GOT3 (cell line): ENCODE measurements around the gene KNOP1.
"Not testable (repeated sequence)": the region's sequence is repeated elsewhere in the genome, so short reads cannot be mapped to it uniquely, and the experiment has no call there.

Experiments
- DNase-seq: peaks from one replicate; lab custom pipeline; 2025; ENCODE audit warnings: mixed read lengths; lab: John Stamatoyannopoulos, UW

Gene KNOP1

DNA sequence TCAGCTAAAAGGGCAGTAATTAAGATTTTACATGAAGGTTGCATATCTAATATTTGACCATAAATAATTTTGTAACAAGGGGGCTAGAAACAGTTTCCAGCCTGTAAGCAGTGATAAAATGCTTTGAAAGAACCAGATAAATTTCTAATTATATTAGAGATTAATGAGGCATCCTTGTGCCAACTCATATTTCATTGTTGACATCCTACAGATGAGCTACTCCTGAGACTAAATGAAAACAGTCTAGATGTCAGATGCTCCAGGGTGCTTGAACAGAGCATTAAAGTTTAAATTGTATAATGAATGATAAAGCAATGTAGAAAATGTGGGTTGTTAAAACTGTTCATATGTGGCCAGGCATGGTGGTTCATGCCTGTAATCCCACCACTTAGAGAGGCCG is 23.3 kb upstream of the KNOP1 start:
- DNase-seq: no peak

DNA sequence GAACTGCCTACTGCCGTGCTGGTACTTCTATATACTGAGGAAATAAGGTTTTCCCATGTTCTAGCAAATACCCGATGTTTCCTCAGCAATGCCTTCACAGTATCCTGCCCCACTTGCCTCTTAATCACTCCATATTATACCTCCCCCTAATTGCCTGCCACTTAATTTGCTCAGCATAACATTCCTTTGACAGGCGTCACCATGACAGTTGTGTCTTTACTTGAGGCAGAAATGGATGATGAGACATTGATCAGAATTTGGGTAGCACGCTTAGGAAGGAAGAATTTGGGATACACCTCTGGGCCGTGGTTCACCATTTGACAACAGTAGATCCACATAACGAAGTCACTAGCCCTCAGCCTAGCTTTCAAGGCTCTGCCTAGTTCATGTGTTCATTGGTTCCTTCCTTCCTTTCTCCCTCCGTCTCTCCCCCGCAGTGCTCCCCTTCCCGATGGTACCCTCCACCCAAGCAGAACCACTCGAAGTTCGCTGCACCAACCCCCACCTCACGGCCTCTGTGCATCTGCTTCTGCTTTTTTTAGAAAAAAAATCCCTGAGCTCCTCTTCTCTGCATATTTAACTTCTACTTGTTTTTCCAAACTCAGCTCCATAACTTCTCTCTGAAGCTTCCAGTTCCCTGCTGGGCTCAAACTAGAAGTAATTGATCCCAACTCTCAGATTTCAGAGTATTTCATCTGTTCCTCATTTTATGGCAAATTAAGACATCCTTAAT is 19.4 kb upstream of the KNOP1 start:
- DNase-seq: no peak

GRCh38 chr16:19735074-19735867 is 17.2 kb upstream of the KNOP1 start:
- DNase-seq: no peak

DNA sequence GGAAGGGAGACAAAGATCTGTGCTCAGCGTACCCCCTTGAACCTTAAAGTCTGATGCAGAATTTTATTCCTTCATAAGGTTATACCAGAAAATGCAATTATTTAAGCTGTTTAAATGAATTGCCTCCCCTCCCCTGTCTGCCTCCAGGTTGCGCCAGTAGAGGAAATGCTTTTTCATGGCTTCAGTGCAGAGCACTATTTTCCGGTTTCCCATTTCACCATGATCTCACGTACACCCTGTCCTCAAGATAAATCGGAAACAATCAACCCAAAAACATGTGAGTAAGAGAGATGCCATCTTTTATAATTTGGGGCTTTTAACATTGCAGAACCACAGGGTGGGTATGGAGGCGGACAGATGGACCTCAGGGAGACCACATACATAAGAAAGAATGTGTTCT is 15.5 kb upstream of the KNOP1 start:
- no peak for DNase-seq

- no peak for DNase-seq
Measured at GRCh38 chr16:19728636-19728965, 10.6 kb upstream of the KNOP1 start.

GRCh38 chr16:19722981-19723380 is 5.0 kb upstream of the KNOP1 start:
- DNase-seq: no peak

GRCh38 chr16:19722269-19722952 is 4.4 kb upstream of the KNOP1 start:
- no peak for DNase-seq

DNA sequence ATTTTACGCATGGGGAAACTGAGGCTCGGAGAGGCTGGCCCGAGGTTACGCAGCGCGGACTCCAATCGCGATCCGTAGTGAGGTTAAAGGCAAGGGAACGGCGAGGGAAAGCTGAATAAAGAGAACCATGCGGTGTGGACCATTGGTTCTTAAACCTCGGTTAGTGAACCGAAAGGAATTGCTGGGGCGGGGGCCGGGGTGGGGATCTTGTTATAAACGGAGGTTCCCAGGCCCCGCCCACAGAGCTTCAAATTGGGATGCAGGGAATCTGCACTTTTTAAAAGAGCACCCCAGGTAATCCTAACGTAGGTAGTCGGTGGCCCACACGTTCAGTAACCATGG is 568 bp upstream of the KNOP1 start:
- no peak for DNase-seq

GRCh38 chr16:19717314-19717713 is 713 bp downstream of the KNOP1 start:
- DNase-seq: no peak

- DNase-seq: not testable (repeated sequence)
Measured at GRCh38 chr16:19716728-19717127, 1.3 kb downstream of the KNOP1 start.

DNA sequence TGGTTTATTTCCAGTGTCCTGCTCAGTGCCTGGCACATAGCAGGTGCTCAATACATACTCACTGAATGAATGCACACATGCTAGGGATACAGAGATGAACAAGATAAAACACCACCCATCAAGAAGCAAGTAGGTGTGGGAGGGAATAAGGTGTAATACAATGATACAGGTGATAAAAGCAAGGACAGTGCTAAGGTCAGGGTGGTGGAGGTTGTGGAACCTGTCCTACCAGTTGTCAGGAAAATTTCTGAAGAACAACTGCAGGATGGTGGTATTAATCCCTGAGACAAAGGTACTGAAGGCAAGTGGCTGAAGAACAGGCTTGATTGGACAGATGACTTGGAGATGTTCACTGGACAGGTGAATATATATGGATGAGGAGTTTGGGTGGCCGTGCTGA is 1.8 kb downstream of the KNOP1 start:
- no peak for DNase-seq

- DNase-seq: no peak
Measured at GRCh38 chr16:19715566-19715965, 2.5 kb downstream of the KNOP1 start.

DNA sequence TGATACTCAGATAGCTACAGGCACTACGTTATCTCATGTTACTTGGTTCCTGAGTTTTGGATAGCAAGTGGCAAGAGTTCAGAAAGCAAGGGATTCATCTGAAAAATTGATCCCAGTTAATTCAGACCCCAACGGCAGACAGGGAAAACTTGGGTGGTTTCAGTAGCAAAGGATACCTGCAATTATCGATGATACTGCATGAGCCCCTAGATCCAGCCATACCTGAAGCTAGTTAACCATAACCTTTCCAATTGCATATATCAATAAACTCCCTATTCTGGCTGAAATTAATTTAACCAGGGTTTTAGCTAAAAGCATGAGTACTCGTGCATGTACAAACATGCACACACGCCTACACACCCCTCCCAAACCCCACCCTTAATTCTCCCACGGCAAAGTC is 4.3 kb downstream of the KNOP1 start:
- no peak for DNase-seq

DNA sequence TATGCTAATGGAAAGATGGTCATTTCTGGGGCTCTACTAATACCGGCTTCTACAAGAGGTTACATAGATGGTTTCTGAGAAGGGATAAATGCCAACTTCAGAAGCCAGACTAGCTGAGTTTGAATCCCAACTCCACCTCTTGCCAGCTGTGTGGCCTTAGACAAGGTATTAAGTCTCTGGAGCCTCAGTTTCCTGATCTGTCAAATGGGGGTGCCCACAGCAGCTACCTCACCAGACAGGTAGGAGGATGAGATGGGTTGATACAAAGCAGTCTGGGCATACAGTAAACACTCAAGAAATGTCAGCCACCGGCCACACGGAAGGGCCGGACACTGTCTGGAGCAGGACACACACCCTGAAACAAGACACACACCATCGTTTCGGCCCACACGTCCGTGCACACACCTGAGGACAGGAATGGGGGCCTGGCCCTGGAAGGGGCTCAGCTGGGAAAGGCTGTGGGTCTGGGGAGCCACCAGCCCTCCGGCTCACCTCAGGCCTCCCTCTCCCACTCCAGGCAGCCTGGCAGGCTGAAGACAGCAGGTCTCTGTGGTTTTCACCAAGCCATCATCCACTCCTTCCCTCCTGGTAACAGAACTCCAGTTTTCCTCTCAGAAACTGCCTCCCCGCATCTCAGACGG is 5.5 kb downstream of the KNOP1 start:
- DNase-seq: no peak

DNA sequence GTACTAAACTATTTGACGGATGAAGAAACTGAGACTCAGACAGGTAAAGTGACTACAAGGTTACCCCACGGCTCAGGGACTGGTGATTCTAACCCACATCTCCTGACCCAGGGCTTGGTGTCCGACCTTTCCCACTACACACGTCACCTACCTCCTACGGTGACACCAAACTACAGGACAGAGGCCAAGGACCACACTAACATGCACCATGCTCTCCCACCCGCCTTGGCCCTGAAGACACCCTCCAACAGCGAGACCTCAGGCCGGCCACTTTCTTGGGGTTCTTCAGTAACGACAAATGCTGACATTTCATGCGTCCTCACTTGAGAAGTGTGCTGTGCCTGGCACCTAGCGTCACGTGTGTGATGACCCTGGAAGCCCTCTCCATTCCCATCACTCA is 6.4 kb downstream of the KNOP1 start:
- DNase-seq: no peak

- DNase-seq: no peak
Measured at GRCh38 chr16:19710991-19711545, 7.0 kb downstream of the KNOP1 start.

- no peak for DNase-seq
Measured at GRCh38 chr16:19710191-19710908, 7.7 kb downstream of the KNOP1 start.

- DNase-seq: no peak
Measured at GRCh38 chr16:19709381-19710136, 8.5 kb downstream of the KNOP1 start.

DNA sequence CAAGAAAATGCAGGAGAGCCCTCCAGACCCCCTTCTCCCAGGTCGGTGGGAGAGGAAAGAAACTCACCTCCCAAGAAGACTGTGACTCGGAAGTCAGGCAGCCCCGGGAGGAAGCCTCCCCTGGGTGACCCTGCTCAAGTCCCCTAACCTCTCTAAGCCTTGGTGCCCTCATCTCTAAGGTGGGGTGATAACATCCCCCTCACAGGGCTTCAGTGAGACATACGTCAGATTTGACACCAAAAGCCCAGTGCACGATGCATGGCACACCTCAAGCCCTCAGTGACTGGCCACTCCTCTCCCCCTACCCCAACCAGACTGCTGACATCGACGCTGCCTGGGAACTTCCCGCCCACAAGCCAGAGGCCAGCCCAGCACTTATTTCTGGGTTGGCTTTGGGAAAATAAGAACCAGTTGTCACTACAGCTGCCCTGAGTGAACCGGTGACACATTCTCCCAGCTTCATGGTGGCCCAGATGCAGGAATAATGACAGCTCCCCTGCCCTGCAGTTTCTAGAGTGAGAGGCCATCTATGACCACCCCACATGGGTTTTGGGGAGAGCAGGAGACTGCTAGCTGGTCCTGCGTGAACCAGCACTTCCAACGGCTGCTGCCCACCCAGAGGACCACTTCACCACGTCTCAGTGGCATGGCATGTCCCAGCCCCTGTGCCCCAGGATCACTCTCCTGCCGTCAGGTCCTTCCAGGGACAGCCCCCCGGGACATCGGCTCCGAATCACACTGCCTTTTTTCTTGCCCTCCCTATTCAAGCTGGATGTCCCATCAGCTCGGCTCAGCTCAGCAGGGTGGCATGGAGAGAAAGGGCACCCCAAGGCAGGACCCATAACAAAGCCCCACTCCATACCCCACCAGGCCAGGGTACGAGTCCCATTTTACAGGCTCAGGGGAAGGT is 9.5 kb downstream of the KNOP1 start:
- DNase-seq: no peak
